IMR-90 (cell line): ENCODE results near the gene WNT10A.

Experiments
- CEBPB ChIP-seq: IDR thresholded peaks from 2 replicates; pipeline ENCODE4 v1.6.1; 2012; ENCODE audit warnings: low read depth, low read length, improper control_type of control experiment
- CTCF ChIP-seq: conservative IDR thresholded peaks from 2 replicates; pipeline ENCODE4 v1.5.1; 2012; ENCODE audit warnings: mild to moderate bottlenecking, low read depth, low read length, improper control_type of control experiment
- MAZ ChIP-seq: IDR thresholded peaks from 2 replicates; pipeline ENCODE4 v1.6.1; 2012; ENCODE audit warnings: low read depth, mild to moderate bottlenecking, low read length, improper control_type of control experiment, moderate library complexity, borderline replicate concordance
- MXI1 ChIP-seq: IDR thresholded peaks from 2 replicates; pipeline ENCODE4 v1.6.1; 2012; ENCODE audit warnings: low read depth, mild to moderate bottlenecking, low read length, moderate library complexity, borderline replicate concordance
- NFE2L2 ChIP-seq: fragments of 150-350 bp; IDR thresholded peaks from 2 replicates; pipeline ENCODE4 v1.6.1; 2016; ENCODE audit warnings: low read depth, mild to moderate bottlenecking, low read length
- POLR2A ChIP-seq: IDR thresholded peaks from 2 replicates; pipeline ENCODE4 v1.6.1; 2012; ENCODE audit warnings: mild to moderate bottlenecking, low read depth, low read length
- RCOR1 ChIP-seq: IDR thresholded peaks from 2 replicates; pipeline ENCODE4 v1.6.1; 2012; ENCODE audit warnings: mild to moderate bottlenecking, low read length, improper control_type of control experiment; ENCODE audit not compliant: insufficient replicate concordance
- RFX5 ChIP-seq: IDR thresholded peaks from 2 replicates; pipeline ENCODE4 v1.8.0; 2012; ENCODE audit warnings: low read depth, mild to moderate bottlenecking, low read length, moderate library complexity
- SMC3 ChIP-seq: fragments of 150-350 bp; IDR thresholded peaks from 2 replicates; pipeline ENCODE4 v1.6.1; 2016; ENCODE audit warnings: low read depth, mild to moderate bottlenecking, antibody characterized with exemption, low read length, moderate library complexity
- USF2 ChIP-seq: fragments of 150-350 bp; IDR thresholded peaks from 2 replicates; pipeline ENCODE4 v1.6.1; 2017; ENCODE audit warnings: mild to moderate bottlenecking, antibody characterized with exemption, low read length, low read depth

GRCh38 chr2:218834685-218835084, 46.0 kb upstream of the WNT10A start:
- TF ChIP-seq CEBPB, result no peak
- TF ChIP-seq CTCF, result no peak
- no peak for TF ChIP-seq MAZ
- no peak for TF ChIP-seq POLR2A
- no peak for TF ChIP-seq RCOR1
- no peak for TF ChIP-seq MXI1
- no peak for TF ChIP-seq RFX5
- TF ChIP-seq SMC3, result no peak
- no peak for TF ChIP-seq NFE2L2
- no peak for TF ChIP-seq USF2
